ENCODE results near the gene KLK15.
"Not testable (repeated sequence)": the region's sequence is repeated elsewhere in the genome, so short reads cannot be mapped to it uniquely, and the experiment has no call there.

The KLK15 gene

DNA sequence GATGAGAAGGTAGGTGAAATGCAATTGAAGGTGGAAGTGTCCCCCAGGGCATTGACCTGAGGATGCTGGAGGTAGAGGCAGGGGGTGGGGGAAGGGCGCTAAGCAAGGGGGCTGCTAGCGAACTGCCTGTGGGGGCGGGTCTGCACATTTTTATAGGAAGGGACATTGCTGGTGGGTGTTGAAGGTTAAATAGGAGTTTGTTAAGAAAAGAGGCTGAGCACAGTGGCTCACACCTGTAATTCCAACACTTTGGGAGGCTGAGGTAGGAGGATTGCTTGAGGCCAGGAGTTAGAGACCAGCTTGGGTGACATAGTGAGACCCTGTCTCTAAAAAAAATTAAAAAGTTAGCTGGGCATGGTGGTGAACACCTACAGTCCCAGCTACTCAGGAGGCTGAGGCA lies 48.7 kb downstream of the KLK15 start:
- H2BK120ac ChIP-seq (ENCODE audit: insufficient read depth, low read length, poor library complexity), result no peak overlapping the region
- no peak overlapping the region for H2BK5ac ChIP-seq (ENCODE audit: low read depth, low read length, poor library complexity)
- H3K9me3 ChIP-seq (ENCODE audit: insufficient read depth, low read depth, low read length), result no peaks in the 10 kb centered on the region
- H4K91ac ChIP-seq (ENCODE audit: low read depth, low read length), result no peak overlapping the region
- H3K79me1 ChIP-seq (ENCODE audit: low read length), result peaks cover 13% of the 10 kb centered on the region
- no peak overlapping the region for H3K18ac ChIP-seq (ENCODE audit: low read length)
- H3K36me3 ChIP-seq (ENCODE audit: control insufficient read depth in 1 of 2, insufficient read depth in 2 of 2, low read length in 2 of 2), result no peaks in the 10 kb centered on the region
- no peak overlapping the region for H4K12ac ChIP-seq (ENCODE audit: low read depth, low read length)
- H3K9ac ChIP-seq (ENCODE audit: low read length), result no peak overlapping the region
- H3K4ac ChIP-seq (ENCODE audit: low read depth, low read length), result no peak overlapping the region
- no peak overlapping the region for H3K14ac ChIP-seq (ENCODE audit: low read length)
- H2AK5ac ChIP-seq (ENCODE audit: low read length), result no peak overlapping the region
- no peak overlapping the region for H2AFZ ChIP-seq (ENCODE audit: insufficient read depth, low read length, poor library complexity)
- DNase-seq, result no peak
- H3K27me3 ChIP-seq (ENCODE audit: insufficient read depth, low read length), result no peaks in the 10 kb centered on the region
- H4K8ac ChIP-seq (ENCODE audit: low read depth, low read length), result no peak overlapping the region
- WGBS (ENCODE audit: extremely low coverage, insufficient coverage, insufficient read length), result no CpG with 5 or more reads among the region's 3 CpGs
- H3K4me1 ChIP-seq (ENCODE audit: control insufficient read depth in 1 of 2, insufficient read depth in 2 of 2, low read length in 2 of 2), result peaks cover 13 to 21% of the 10 kb centered on the region in 2 experiments
- no peak overlapping the region for H3K4me3 ChIP-seq (ENCODE audit: low read depth, low read length)
- H2BK12ac ChIP-seq (ENCODE audit: low read length), result no peak overlapping the region
- H3K79me2 ChIP-seq (ENCODE audit: control insufficient read depth, insufficient read depth, low read length, poor library complexity), result no peaks in the 10 kb centered on the region
- H3K4me2 ChIP-seq (ENCODE audit: low read length), result no peak overlapping the region
- H3K27ac ChIP-seq (ENCODE audit: low read depth, low read length), result no peak overlapping the region
- H3K23ac ChIP-seq (ENCODE audit: low read length), result no peak overlapping the region

- H3K18ac ChIP-seq (ENCODE audit: low read length); H2BK5ac ChIP-seq (ENCODE audit: low read depth, low read length, poor library complexity); H2BK12ac ChIP-seq (ENCODE audit: low read length); DNase-seq; H3K9ac ChIP-seq (ENCODE audit: low read length); H3K27ac ChIP-seq (ENCODE audit: low read depth, low read length); H3K4me2 ChIP-seq (ENCODE audit: low read length); H3K4ac ChIP-seq (ENCODE audit: low read depth, low read length); H3K9me3 ChIP-seq (ENCODE audit: insufficient read depth, low read depth, low read length); H3K14ac ChIP-seq (ENCODE audit: low read length); H3K36me3 ChIP-seq (ENCODE audit: control insufficient read depth in 1 of 2, insufficient read depth in 2 of 2, low read length in 2 of 2); H3K4me3 ChIP-seq (ENCODE audit: low read depth, low read length); H3K23ac ChIP-seq (ENCODE audit: low read length); H4K91ac ChIP-seq (ENCODE audit: low read depth, low read length); H3K27me3 ChIP-seq (ENCODE audit: insufficient read depth, low read length); H2AFZ ChIP-seq (ENCODE audit: insufficient read depth, low read length, poor library complexity); H2AK5ac ChIP-seq (ENCODE audit: low read length); H2BK120ac ChIP-seq (ENCODE audit: insufficient read depth, low read length, poor library complexity); H3K79me2 ChIP-seq (ENCODE audit: control insufficient read depth, insufficient read depth, low read length, poor library complexity); H4K12ac ChIP-seq (ENCODE audit: low read depth, low read length); H4K8ac ChIP-seq (ENCODE audit: low read depth, low read length): not testable (repeated sequence)
- H3K4me1 ChIP-seq (ENCODE audit: control insufficient read depth in 1 of 2, insufficient read depth in 2 of 2, low read length in 2 of 2), result peaks cover 13 to 23% of the 10 kb centered on the region in 2 experiments
- peaks cover 13% of the 10 kb centered on the region for H3K79me1 ChIP-seq (ENCODE audit: low read length)
- no CpG with 5 or more reads among the region's 8 CpGs for WGBS (ENCODE audit: extremely low coverage, insufficient coverage, insufficient read length)
These were observed 49.6 kb downstream of the KLK15 start for GRCh38 chr19:50783848-50784152.

GRCh38 chr19:50780753-50781435 lies 52.5 kb downstream of the KLK15 start:
- Histone ChIP-seq H3K4me2 (ENCODE audit: low read length) (no peak overlapping the region), H3K4me1 (ENCODE audit: control insufficient read depth in 1 of 2, insufficient read depth in 2 of 2, low read length in 2 of 2) (peaks cover 15 to 26% of the 10 kb centered on the region in 2 experiments), H3K14ac (ENCODE audit: low read length) (no peak overlapping the region), H4K8ac (ENCODE audit: low read depth, low read length) (peak overlapping the region; percentile 32), H2AFZ (ENCODE audit: insufficient read depth, low read length, poor library complexity) (no peak overlapping the region), H4K91ac (ENCODE audit: low read depth, low read length) (peak overlapping the region; percentile 65), H3K36me3 (ENCODE audit: control insufficient read depth in 1 of 2, insufficient read depth in 2 of 2, low read length in 2 of 2) (no peaks in the 10 kb centered on the region), H4K12ac (ENCODE audit: low read depth, low read length) (no peak overlapping the region), H2BK5ac (ENCODE audit: low read depth, low read length, poor library complexity) (no peak overlapping the region), H3K4me3 (ENCODE audit: low read depth, low read length) (no peak overlapping the region), H3K4ac (ENCODE audit: low read depth, low read length) (no peak overlapping the region), H3K27me3 (ENCODE audit: insufficient read depth, low read length) (no peaks in the 10 kb centered on the region), H2BK12ac (ENCODE audit: low read length) (no peak overlapping the region), H3K27ac (ENCODE audit: low read depth, low read length) (peak overlapping the region; percentile 75), H2BK120ac (ENCODE audit: insufficient read depth, low read length, poor library complexity) (peak overlapping the region; percentile 77), H3K23ac (ENCODE audit: low read length) (no peak overlapping the region), H3K18ac (ENCODE audit: low read length) (no peak overlapping the region), H2AK5ac (ENCODE audit: low read length) (no peak overlapping the region), H3K9me3 (ENCODE audit: insufficient read depth, low read depth, low read length) (no peaks in the 10 kb centered on the region), H3K9ac (ENCODE audit: low read length) (no peak overlapping the region), H3K79me2 (ENCODE audit: control insufficient read depth, insufficient read depth, low read length, poor library complexity) (no peaks in the 10 kb centered on the region), H3K79me1 (ENCODE audit: low read length) (peaks cover 15% of the 10 kb centered on the region)
- WGBS (ENCODE audit: extremely low coverage, insufficient coverage, insufficient read length), result no CpG with 5 or more reads among the region's 16 CpGs
- peak; percentile 88 to 91 for DNase-seq

DNA sequence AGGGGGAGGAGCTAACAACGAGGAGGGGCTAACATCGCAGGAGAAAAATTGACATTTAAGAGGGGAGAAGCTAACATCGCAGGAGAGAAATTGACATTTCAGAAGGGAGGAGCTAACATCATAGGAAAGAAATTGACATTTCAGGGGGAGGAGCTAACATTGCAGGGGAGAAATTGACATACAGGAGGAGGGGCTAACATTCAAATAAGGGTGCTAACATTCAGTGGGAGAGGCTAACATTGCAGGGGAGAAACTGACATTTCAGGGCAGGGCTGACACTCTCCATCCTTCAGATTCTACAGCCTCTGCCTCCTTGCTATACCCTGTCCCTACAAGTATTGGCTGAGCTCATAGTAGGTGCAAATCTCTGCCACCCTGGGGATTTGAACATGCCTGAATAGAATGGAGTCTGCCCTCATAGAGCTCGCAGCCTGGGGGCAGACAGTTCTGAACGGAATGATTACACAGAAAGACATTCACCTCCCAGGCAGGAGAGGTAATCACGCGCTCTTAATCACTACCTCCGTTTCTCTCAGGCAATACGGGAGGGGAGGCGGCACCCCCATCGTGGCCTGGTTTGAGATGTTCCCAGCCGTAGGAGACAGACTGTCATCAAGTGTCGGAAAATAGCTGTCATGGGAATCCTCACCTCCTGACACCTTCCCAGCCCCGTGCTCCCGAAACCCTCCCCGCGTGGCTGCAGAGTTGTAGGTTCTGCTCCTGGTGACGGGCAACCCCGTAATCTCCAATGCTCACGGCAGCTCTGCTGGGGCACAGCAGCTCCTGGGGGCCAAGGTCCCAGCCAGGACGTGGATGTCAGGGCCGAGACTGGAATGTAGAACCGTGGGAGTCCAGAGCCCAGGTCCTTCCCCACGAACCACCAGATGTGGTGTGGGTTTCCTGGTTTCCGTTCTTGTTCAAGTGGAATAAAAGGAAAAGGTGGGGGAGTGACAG lies 53.6 kb downstream of the KLK15 start:
- no peaks in the 10 kb centered on the region for H3K27me3 ChIP-seq (ENCODE audit: insufficient read depth, low read length)
- H3K23ac ChIP-seq (ENCODE audit: low read length), result no peak overlapping the region
- H3K4me3 ChIP-seq (ENCODE audit: low read depth, low read length), result no peak overlapping the region
- peak overlapping the region; percentile 14 for H4K8ac ChIP-seq (ENCODE audit: low read depth, low read length)
- no peak overlapping the region for H3K4me2 ChIP-seq (ENCODE audit: low read length)
- no peaks in the 10 kb centered on the region for H3K9me3 ChIP-seq (ENCODE audit: insufficient read depth, low read depth, low read length)
- H3K36me3 ChIP-seq (ENCODE audit: control insufficient read depth in 1 of 2, insufficient read depth in 2 of 2, low read length in 2 of 2), result no peaks in the 10 kb centered on the region
- no peak overlapping the region for H3K4ac ChIP-seq (ENCODE audit: low read depth, low read length)
- H2BK5ac ChIP-seq (ENCODE audit: low read depth, low read length, poor library complexity), result peak overlapping the region; percentile 77
- peak overlapping the region; percentile 46 for H4K91ac ChIP-seq (ENCODE audit: low read depth, low read length)
- H4K12ac ChIP-seq (ENCODE audit: low read depth, low read length), result no peak overlapping the region
- H3K79me2 ChIP-seq (ENCODE audit: control insufficient read depth, insufficient read depth, low read length, poor library complexity), result no peaks in the 10 kb centered on the region
- H2AK5ac ChIP-seq (ENCODE audit: low read length), result peak overlapping the region; percentile 81
- no peak overlapping the region for H2AFZ ChIP-seq (ENCODE audit: insufficient read depth, low read length, poor library complexity)
- H3K4me1 ChIP-seq (ENCODE audit: control insufficient read depth in 1 of 2, insufficient read depth in 2 of 2, low read length in 2 of 2), result peaks cover 15 to 26% of the 10 kb centered on the region in 2 experiments
- no CpG with 5 or more reads among the region's 25 CpGs for WGBS (ENCODE audit: extremely low coverage, insufficient coverage, insufficient read length)
- H2BK120ac ChIP-seq (ENCODE audit: insufficient read depth, low read length, poor library complexity), result peak overlapping the region; percentile 77
- H3K14ac ChIP-seq (ENCODE audit: low read length), result peak overlapping the region; percentile 52
- peak; percentile 98 to 99 for DNase-seq
- H3K27ac ChIP-seq (ENCODE audit: low read depth, low read length), result peak overlapping the region; percentile 75
- H3K79me1 ChIP-seq (ENCODE audit: low read length), result peaks cover 15% of the 10 kb centered on the region
- H3K9ac ChIP-seq (ENCODE audit: low read length), result no peak overlapping the region
- H2BK12ac ChIP-seq (ENCODE audit: low read length), result no peak overlapping the region
- H3K18ac ChIP-seq (ENCODE audit: low read length), result peak overlapping the region; percentile 45

Measured in trophoblast cell (in vitro differentiated cells and primary cell).